ENCODE measurements around the gene IL13RA2. TPM values are rescaled to one million over a fixed set of nuclear protein-coding genes. Genes with fewer than 3 reads are reported as not detected.

The IL13RA2 gene
- total RNA-seq, 1 experiment from 2014 or later: 8.1 TPM

GRCh38 chrX:115018944-115019343 is 1.5 kb upstream of the IL13RA2 start:
- peak overlapping the region; percentile 68 for H3K9ac ChIP-seq (ENCODE audit: low read length)
- H3K36me3 ChIP-seq (ENCODE audit: low read depth, low read length): no peaks in the 10 kb centered on the region
- CTCF ChIA-PET: interaction anchor here (0.6 kb wide), 1 partner anchor 623 kb away, joined by 3 read pairs; no protein-coding TSS in a partner anchor
- no peaks in the 10 kb centered on the region for H3K79me2 ChIP-seq (ENCODE audit: low read length)
- peak overlapping the region; percentile 63; the same call in 1 of the 2 replicates for H2AFZ ChIP-seq (ENCODE audit: low read length)
- intact Hi-C loops (cut with micrococcal nuclease): loop anchor here (10.0 kb wide), 1 partner anchor 126 kb away; no protein-coding TSS in a partner anchor
- no TSS peak for BruUV-seq (replicated peaks)
- DNase-seq (peak; percentile 61), ATAC-seq (peak; percentile 52)
- peaks cover 4% of the 10 kb centered on the region for H3F3A ChIP-seq (ENCODE audit: low read length, unreplicated experiment)
- no peaks in the 10 kb centered on the region for H3K9me3 ChIP-seq (ENCODE audit: low read length)
- H3K27ac ChIP-seq (ENCODE audit: low read length): peak overlapping the region; percentile 93
- TF ChIP-seq CTCF (conservative IDR thresholded peaks at IDR 0.05; ENCODE audit: low read depth, low read length) (no peak), EZH2phosphoT487 (IDR thresholded peaks at IDR 0.05; ENCODE audit: borderline replicate concordance, low read length) (no peak), EZH2 (IDR thresholded peaks at IDR 0.05; ENCODE audit: low read length, unreplicated experiment) (no peak)
- H3K27me3 ChIP-seq (ENCODE audit: low read length): no peaks in the 10 kb centered on the region
- H3K4me2 ChIP-seq (ENCODE audit: low read length): peak overlapping the region; percentile 66
- H3K9me2 ChIP-seq (replicated peaks; ENCODE audit: low read length): no peaks in the 10 kb centered on the region
- no peaks in the 10 kb centered on the region for H4K20me1 ChIP-seq (ENCODE audit: low read length)
- POLR2A ChIA-PET (ENCODE audit: unreplicated experiment): no interaction called here
- H3K4me3 ChIP-seq (ENCODE audit: low read length): no peak overlapping the region
- peaks cover 50% of the 10 kb centered on the region for H3K4me1 ChIP-seq (ENCODE audit: insufficient read depth, low read length)

GRCh38 chrX:115018040-115018647 is 728 bp upstream of the IL13RA2 start:
- H3K4me1 ChIP-seq (ENCODE audit: insufficient read depth, low read length): peaks cover 44% of the 10 kb centered on the region
- H3F3A ChIP-seq (ENCODE audit: low read length, unreplicated experiment): no peaks in the 10 kb centered on the region
- peak overlapping the region; percentile 66 for H3K4me2 ChIP-seq (ENCODE audit: low read length)
- H3K4me3 ChIP-seq (ENCODE audit: low read length): no peak overlapping the region
- BruUV-seq (replicated peaks): no TSS peak
- ChIA-PET CTCF (no interaction called here), POLR2A (ENCODE audit: unreplicated experiment) (no interaction called here)
- TF ChIP-seq CTCF (conservative IDR thresholded peaks at IDR 0.05; ENCODE audit: low read depth, low read length) (no peak; the same call in 1 of the 2 replicates), EZH2phosphoT487 (IDR thresholded peaks at IDR 0.05; ENCODE audit: borderline replicate concordance, low read length) (no peak), EZH2 (IDR thresholded peaks at IDR 0.05; ENCODE audit: low read length, unreplicated experiment) (no peak)
- H3K9me3 ChIP-seq (ENCODE audit: low read length): no peaks in the 10 kb centered on the region
- no peak for DNase-seq
- H3K79me2 ChIP-seq (ENCODE audit: low read length): no peaks in the 10 kb centered on the region
- peak overlapping the region; percentile 93 for H3K27ac ChIP-seq (ENCODE audit: low read length)
- H3K36me3 ChIP-seq (ENCODE audit: low read depth, low read length): no peaks in the 10 kb centered on the region
- no peaks in the 10 kb centered on the region for H4K20me1 ChIP-seq (ENCODE audit: low read length)
- peak overlapping the region; percentile 63 for H2AFZ ChIP-seq (ENCODE audit: low read length)
- no peak for ATAC-seq
- H3K9me2 ChIP-seq (replicated peaks; ENCODE audit: low read length): no peaks in the 10 kb centered on the region
- intact Hi-C loops (cut with micrococcal nuclease): loop anchor here (10.0 kb wide), 1 partner anchor 127 kb away; no protein-coding TSS in a partner anchor
- H3K27me3 ChIP-seq (ENCODE audit: low read length): no peaks in the 10 kb centered on the region
- peak overlapping the region; percentile 68 for H3K9ac ChIP-seq (ENCODE audit: low read length)

GRCh38 chrX:115013705-115014104 is 3.7 kb downstream of the IL13RA2 start:
- Histone ChIP-seq H3K36me3 (ENCODE audit: low read depth, low read length) (no peaks in the 10 kb centered on the region), H3K27ac (ENCODE audit: low read length) (peak overlapping the region; percentile 60), H3F3A (ENCODE audit: low read length, unreplicated experiment) (no peaks in the 10 kb centered on the region), H3K4me1 (ENCODE audit: insufficient read depth, low read length) (peaks cover 12% of the 10 kb centered on the region), H3K4me2 (ENCODE audit: low read length) (no peak overlapping the region), H3K4me3 (ENCODE audit: low read length) (no peak overlapping the region), H3K9me2 (replicated peaks; ENCODE audit: low read length) (no peaks in the 10 kb centered on the region), H3K9ac (ENCODE audit: low read length) (0 out of 2 replicates have a peak overlapping the region, but pooled peaks have one; percentile 6), H4K20me1 (ENCODE audit: low read length) (no peaks in the 10 kb centered on the region), H3K79me2 (ENCODE audit: low read length) (no peaks in the 10 kb centered on the region), H3K9me3 (ENCODE audit: low read length) (no peaks in the 10 kb centered on the region), H2AFZ (ENCODE audit: low read length) (no peak overlapping the region), H3K27me3 (ENCODE audit: low read length) (no peaks in the 10 kb centered on the region)
- CTCF ChIA-PET: no interaction called here
- POLR2A ChIA-PET (ENCODE audit: unreplicated experiment): no interaction called here
- DNase-seq: peak; percentile 67
- TF ChIP-seq EZH2phosphoT487 (IDR thresholded peaks at IDR 0.05; ENCODE audit: borderline replicate concordance, low read length): no peak
- no peak for TF ChIP-seq CTCF (conservative IDR thresholded peaks at IDR 0.05; ENCODE audit: low read depth, low read length)
- no TSS peak for BruUV-seq (replicated peaks)
- intact Hi-C loops (cut with micrococcal nuclease): loop anchor here (10.0 kb wide), 1 partner anchor 131 kb away; no protein-coding TSS in a partner anchor
- no peak for ATAC-seq
